ENCODE results near the gene TEX26. TPM values are rescaled to one million over a fixed set of nuclear protein-coding genes. Genes with fewer than 3 reads are reported as not detected.

The TEX26 gene
- polyA plus RNA-seq, 1 experiment, result not detected

DNA sequence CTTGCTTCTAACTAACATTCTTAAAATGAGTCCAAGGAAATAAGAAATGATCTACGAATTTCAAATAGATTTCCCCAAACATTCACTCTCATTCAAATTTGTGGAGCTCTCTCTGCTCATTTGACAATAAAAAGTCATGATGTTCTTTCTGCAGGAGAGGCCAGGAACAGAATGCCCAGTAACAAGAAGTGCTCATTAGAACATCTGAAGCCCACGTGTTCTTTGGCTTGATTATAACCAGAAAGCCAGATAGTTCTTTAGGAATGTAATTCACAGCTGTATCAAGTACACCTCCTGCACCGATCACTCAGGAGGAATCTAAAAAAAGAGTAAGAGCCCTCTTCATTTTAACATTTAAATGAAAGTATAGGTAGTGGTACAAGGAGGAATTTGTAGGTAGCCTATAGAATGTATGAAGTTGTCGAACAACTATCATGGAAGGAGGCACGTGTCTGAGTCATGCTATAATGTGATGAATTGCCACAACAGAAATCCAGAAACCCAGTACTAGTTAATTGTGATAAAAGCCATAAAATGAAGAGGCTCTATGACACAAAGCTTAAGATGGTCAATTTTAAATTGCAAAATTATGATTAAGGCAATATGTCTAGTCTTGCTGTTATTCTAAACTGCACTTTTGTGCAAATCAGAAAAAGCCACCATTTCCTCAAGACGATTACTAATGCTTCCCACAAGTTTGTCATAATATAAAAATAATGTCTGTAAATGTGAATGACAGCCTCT is 13.6 kb upstream of the TEX26 start:
- TF ChIP-seq, protein P1, sequence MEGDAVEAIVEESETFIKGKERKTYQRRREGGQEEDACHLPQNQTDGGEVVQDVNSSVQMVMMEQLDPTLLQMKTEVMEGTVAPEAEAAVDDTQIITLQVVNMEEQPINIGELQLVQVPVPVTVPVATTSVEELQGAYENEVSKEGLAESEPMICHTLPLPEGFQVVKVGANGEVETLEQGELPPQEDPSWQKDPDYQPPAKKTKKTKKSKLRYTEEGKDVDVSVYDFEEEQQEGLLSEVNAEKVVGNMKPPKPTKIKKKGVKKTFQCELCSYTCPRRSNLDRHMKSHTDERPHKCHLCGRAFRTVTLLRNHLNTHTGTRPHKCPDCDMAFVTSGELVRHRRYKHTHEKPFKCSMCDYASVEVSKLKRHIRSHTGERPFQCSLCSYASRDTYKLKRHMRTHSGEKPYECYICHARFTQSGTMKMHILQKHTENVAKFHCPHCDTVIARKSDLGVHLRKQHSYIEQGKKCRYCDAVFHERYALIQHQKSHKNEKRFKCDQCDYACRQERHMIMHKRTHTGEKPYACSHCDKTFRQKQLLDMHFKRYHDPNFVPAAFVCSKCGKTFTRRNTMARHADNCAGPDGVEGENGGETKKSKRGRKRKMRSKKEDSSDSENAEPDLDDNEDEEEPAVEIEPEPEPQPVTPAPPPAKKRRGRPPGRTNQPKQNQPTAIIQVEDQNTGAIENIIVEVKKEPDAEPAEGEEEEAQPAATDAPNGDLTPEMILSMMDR (IDR thresholded peaks at IDR 0.05; ENCODE audit: insufficient read depth, low read depth, low read length), result no peak
- H3K36me3 ChIP-seq (ENCODE audit: control insufficient read depth, insufficient read depth, low read length), result no peaks in the 10 kb centered on the region
- H3K27me3 ChIP-seq (ENCODE audit: control insufficient read depth, insufficient read depth, low read length), result no peaks in the 10 kb centered on the region; the same call in 1 of the 2 replicates
- ChIA-PET POLR2A (no interaction called here), CTCF (interaction anchor here (1.0 to 1.8 kb wide), 4 partner anchors 11 to 126 kb away, joined by 3 to 5 read pairs (median 4); partner anchors contain the start of gene TEX26)
- DNase-seq (ENCODE audit: low read depth), result no peak
- no peak overlapping the region for H3K4me3 ChIP-seq (ENCODE audit: low read depth, low read length)

DNA sequence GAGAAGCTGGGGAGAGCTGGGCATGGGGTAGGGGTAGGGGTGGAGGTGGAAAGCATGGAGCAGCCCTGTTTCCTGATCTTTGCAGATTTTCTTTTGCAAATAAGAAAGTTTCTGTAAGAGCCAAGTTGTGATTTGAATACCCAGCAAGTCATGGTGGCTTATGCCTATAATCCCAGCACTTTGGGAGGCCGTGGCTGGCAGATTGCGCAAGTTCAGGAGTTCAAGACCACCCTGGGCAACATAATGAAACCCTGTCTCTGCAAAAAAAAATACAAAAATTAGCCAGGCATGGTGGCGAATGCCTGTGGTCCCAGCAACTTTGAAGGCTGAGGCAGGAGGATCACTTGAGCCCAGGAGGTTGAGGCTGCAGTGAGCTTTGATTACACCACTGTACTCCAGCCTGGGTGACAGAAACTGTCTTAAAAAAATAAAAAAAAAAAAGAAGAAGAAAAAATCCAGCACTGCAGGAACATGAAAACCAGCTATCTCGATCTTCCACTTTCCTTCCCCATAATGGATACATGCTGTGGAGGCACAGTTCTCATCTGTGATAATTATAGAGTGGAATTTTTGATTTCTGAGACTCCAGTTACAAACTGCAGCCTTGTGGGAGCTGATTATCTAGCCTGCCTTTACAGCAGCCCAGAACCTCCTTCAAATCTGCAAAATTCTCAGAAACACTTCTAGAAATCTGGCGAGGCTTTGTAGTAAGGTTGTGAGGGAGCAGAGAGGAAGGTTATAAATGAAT is 12.1 kb upstream of the TEX26 start:
- H3K27me3 ChIP-seq (ENCODE audit: control insufficient read depth, insufficient read depth, low read length), result no peaks in the 10 kb centered on the region; the same call in 1 of the 2 replicates
- ChIA-PET CTCF (no interaction called here), POLR2A (no interaction called here)
- no peak for DNase-seq (ENCODE audit: low read depth)
- no peaks in the 10 kb centered on the region for H3K36me3 ChIP-seq (ENCODE audit: control insufficient read depth, insufficient read depth, low read length)
- H3K4me3 ChIP-seq (ENCODE audit: low read depth, low read length), result no peak overlapping the region
- TF ChIP-seq, protein P1 (IDR thresholded peaks at IDR 0.05; ENCODE audit: insufficient read depth, low read depth, low read length), result no peak

DNA sequence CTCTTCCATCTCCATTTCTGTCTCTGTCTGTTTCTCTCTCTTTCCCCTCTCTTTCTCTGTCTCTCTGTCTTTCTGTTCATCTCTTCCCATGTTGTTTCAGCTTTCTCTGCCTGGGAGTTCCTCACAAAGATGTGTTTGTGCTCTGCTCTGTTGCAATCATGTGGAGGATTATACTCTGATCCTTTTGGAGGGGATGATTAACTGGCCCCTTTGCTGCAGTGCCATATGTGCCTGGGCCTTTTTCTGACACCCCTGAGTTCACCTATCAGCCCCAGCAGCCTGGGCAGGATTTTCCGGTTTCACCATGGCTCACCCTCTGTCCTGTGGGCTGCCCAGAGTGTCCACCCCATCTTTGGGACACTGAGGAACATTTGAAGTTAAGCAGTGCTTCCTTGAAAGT is 9.0 kb upstream of the TEX26 start:
- Histone ChIP-seq H3K27me3 (ENCODE audit: control insufficient read depth, insufficient read depth, low read length) (no peaks in the 10 kb centered on the region; the same call in 1 of the 2 replicates), H3K4me3 (ENCODE audit: low read depth, low read length) (no peak overlapping the region), H3K36me3 (ENCODE audit: control insufficient read depth, insufficient read depth, low read length) (no peaks in the 10 kb centered on the region)
- POLR2A ChIA-PET, result no interaction called here
- DNase-seq (ENCODE audit: low read depth), result no peak
- CTCF ChIA-PET, result no interaction called here
- TF ChIP-seq, protein P1 (IDR thresholded peaks at IDR 0.05; ENCODE audit: insufficient read depth, low read depth, low read length), result no peak

DNA sequence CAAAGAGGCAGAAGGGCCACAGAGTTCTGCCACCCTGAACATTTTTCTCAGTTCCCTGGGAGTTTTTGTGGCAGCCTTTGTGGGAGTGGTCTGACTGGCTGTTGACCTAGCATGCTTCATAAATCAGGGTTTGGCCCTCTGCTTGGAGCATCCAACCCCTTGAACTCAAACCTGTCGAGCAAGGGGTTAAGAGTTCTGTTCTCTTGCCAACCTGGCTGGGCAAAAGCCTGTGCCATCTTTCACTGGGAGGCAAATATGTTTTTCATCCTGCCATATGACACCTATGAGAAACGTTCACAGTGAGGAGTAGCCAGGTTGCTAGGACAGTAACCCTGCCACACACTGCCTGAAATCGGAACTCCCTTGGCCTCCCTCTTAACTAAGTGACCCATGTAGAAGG is 7.7 kb upstream of the TEX26 start:
- ChIA-PET POLR2A (no interaction called here), CTCF (no interaction called here)

DNA sequence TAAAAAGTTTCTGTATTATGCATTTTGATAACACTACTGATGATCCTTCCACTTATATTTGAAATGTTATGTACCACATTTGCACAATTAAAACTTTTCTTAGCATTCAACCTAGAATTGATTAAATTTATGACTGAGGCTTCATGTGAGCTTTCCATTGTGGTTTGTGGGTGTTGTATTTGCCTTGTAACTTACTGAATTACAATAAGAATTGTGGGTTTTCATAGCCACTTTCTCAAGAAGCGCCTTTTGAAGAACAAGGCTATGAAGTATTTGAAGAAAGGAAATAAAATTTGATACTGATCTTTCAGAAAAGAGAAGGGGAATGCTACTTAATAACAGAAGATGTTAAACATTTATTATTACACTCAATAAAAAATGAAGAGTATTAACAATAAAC is 7.0 kb upstream of the TEX26 start:
- POLR2A ChIA-PET, result no interaction called here
- no peaks in the 10 kb centered on the region for H3K36me3 ChIP-seq (ENCODE audit: control insufficient read depth, insufficient read depth, low read length)
- TF ChIP-seq, protein P1 (IDR thresholded peaks at IDR 0.05; ENCODE audit: insufficient read depth, low read depth, low read length), result no peak

More for the DNA sequence above, 7.7 kb upstream of the TEX26 start:
- TF ChIP-seq, protein P1 (IDR thresholded peaks at IDR 0.05; ENCODE audit: insufficient read depth, low read depth, low read length), result no peak
- DNase-seq (ENCODE audit: low read depth), result no peak
- H3K36me3 ChIP-seq (ENCODE audit: control insufficient read depth, insufficient read depth, low read length), result no peaks in the 10 kb centered on the region
- no peak overlapping the region for H3K4me3 ChIP-seq (ENCODE audit: low read depth, low read length)
- no peaks in the 10 kb centered on the region; the same call in 1 of the 2 replicates for H3K27me3 ChIP-seq (ENCODE audit: control insufficient read depth, insufficient read depth, low read length)

More for the DNA sequence above, 7.0 kb upstream of the TEX26 start:
- Histone ChIP-seq H3K27me3 (ENCODE audit: control insufficient read depth, insufficient read depth, low read length) (no peaks in the 10 kb centered on the region; the same call in 1 of the 2 replicates), H3K4me3 (ENCODE audit: low read depth, low read length) (no peak overlapping the region)
- DNase-seq (ENCODE audit: low read depth), result no peak
- CTCF ChIA-PET, result no interaction called here

Data from BJ (cell line).